GM20431 (cell line): Measurements from ENCODE around the gene SV2A.
"Not testable (repeated sequence)": the region's sequence is repeated elsewhere in the genome, so short reads cannot be mapped to it uniquely, and the experiment has no call there.

Source experiments
- in situ Hi-C: fragments of 300-500 bp; cut with MseI, MboI; formaldehyde crosslinking; loops from one replicate; pipeline ENCODE4 v1.15.0; 2020; ENCODE audit warnings: low sequenced_read_pairs; ENCODE audit not compliant: unreplicated experiment

SV2A gene, protein sequence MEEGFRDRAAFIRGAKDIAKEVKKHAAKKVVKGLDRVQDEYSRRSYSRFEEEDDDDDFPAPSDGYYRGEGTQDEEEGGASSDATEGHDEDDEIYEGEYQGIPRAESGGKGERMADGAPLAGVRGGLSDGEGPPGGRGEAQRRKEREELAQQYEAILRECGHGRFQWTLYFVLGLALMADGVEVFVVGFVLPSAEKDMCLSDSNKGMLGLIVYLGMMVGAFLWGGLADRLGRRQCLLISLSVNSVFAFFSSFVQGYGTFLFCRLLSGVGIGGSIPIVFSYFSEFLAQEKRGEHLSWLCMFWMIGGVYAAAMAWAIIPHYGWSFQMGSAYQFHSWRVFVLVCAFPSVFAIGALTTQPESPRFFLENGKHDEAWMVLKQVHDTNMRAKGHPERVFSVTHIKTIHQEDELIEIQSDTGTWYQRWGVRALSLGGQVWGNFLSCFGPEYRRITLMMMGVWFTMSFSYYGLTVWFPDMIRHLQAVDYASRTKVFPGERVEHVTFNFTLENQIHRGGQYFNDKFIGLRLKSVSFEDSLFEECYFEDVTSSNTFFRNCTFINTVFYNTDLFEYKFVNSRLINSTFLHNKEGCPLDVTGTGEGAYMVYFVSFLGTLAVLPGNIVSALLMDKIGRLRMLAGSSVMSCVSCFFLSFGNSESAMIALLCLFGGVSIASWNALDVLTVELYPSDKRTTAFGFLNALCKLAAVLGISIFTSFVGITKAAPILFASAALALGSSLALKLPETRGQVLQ

DNA sequence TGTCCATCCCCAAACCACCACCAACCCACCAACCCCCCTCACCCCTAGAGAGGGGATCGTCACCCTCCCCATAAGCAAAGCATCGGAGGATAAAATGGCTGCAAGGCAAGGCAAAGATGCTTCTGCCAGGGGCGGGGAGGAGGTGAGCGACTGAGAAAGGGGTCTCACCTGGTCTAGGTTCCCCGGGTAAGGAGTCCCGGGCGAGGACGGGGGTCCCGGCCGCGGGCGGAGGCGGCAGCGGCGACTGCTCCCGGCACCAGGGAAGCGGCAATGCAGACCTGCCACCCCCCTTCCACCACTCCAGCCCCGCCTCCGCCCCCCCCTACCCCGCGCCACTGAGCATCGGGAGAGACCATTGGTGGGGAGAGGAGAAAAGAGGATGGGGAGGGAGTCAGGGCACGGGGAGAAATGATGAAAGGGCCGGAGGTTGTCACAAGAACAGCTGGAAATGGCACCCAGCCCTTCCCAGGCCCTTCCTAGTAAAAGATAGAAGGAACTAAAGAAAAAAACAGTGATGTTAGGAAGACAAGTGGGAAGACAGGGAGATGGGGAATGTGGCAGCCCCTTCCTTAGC, at the start of gene SV2A:
TSS of gene SV2A (minus strand) at position 274 of the 574 bp plus-strand sequence. CDS start 4,004 bp downstream, outside the sequence.
- in situ Hi-C loops, result no loop called here

DNA sequence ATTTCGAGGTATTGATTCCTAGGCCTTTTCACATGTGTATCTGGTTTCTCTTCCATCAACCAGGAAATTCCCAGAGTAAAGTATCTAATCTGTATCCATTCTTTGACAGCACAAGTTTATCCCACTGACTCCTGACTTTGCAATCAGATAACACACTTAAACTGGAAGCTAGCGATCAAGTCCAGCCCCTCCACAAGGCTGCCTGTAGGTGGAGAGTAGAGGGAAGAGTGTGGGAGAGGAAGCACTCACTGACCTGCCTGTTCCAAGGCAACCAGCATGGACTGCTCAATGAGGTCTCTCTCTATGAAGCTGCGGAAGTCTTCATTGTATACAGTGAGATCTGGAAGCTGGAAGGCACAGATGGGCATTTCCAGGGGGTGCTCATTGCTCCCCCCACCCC, 49.4 kb upstream of the SV2A start:
- in situ Hi-C loops, result loop anchor here (10.0 kb wide), 1 partner anchor 78 kb away; no protein-coding TSS in a partner anchor

DNA sequence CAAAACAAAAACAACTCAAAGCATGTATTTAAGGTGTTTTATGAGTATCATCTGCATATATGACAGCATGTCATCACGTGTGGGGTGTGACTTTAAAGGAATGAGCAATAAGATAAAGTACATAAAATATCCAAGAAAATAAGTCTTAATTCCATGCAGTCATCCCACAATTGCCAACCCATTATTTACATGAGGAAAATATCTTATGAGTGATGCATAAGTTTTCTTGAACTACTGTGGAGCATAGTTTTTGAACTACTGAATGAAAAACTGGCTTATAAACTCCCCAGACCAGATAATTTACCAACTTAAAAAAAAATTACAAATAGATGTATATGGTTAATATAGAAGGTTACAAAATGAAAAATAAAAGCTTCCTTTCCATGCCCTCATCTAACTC, 48.8 kb upstream of the SV2A start:
- in situ Hi-C loops, result loop anchor here (10.0 kb wide), 1 partner anchor 78 kb away; no protein-coding TSS in a partner anchor

DNA sequence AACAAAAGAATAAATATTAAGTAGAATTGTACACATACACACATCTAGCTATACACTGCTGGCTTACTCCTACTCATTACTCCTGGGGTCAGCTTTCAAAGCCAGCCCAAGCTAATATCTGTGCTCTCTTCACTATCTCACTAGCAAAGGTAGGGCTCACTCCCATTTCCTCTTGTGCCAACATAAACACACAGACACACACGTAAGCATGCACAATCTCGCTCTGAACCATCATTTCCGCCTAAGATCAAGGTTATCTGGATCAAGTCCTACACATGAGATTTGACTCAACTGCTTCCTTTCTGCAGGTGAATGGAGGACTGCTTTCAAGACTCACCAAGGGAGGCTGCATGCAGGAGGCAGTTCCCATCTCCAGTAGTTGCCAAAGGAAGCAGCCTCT, 47.8 kb upstream of the SV2A start:
- in situ Hi-C loops, result loop anchor here (10.0 kb wide), 1 partner anchor 79 kb away; no protein-coding TSS in a partner anchor

DNA sequence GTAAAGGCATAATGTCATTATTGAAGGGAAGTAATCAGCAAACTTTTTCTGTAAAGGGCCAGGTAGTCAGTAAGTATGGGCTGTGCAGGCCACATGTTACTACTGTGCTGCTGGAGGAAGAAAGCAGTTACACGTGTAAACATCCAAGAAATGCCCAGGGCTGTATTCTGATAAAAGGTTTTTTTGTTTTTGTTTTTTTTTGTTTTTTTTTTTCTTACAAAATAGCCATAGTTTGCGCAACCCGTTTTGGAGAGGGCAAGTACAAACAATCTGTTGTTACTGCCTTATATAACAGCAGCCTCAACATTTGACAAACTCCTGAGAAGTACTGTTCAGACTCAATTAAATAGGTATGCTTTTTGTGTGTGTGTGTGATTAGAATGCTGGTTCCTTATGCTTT, 45.7 kb upstream of the SV2A start:
- in situ Hi-C loops, result loop anchor here (10.0 kb wide), 1 partner anchor 81 kb away; no protein-coding TSS in a partner anchor

DNA sequence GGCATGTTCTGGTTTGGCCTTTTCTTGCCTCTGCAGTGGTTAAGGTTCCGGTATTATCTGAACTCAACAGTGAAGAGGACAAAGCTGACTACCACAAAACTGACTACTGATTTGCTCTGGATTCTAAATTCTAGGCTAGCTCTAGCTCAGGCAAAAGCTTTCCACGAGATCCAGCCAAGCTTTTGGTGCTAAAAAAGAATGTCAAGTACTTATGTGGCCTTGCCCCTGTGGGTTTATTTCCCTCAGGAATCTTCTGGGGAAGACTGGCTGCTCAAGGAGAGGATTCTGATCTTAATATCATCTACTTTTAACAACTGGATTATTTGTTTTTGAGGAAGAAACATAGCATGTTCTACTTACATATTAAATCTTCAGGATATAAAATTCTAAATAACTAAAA, 45.1 kb upstream of the SV2A start:
- in situ Hi-C loops, result loop anchor here (10.0 kb wide), 1 partner anchor 82 kb away; no protein-coding TSS in a partner anchor

DNA sequence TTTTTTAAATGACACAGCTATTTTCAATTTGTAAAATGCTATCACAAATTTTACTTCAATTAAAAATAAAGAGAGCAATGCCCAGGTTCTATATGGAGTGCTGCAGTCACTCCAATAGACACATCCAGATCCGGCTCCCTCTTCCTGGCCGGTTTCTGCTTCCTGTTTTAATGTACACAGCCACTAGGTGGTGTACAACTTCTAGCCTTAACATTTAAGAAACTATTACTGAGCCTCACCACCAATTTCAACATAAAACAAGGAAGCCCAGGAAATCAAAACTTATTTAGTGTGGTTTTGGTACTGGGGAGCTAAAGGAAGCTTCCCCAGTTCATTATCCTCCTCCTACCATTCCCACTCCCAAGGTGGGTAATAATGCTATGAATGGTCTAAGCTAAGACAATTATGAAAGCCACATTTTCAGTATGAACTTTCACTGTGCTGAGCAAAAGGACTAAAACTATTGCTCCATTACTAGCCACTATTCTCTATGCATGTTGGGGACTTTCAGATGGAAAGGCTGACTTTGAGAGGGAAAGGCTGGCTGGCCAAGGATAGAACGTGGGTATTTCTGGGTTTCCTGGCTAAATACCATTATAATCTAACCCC, 44.5 kb upstream of the SV2A start:
- in situ Hi-C loops, result loop anchor here (10.0 kb wide), 1 partner anchor 83 kb away; no protein-coding TSS in a partner anchor

DNA sequence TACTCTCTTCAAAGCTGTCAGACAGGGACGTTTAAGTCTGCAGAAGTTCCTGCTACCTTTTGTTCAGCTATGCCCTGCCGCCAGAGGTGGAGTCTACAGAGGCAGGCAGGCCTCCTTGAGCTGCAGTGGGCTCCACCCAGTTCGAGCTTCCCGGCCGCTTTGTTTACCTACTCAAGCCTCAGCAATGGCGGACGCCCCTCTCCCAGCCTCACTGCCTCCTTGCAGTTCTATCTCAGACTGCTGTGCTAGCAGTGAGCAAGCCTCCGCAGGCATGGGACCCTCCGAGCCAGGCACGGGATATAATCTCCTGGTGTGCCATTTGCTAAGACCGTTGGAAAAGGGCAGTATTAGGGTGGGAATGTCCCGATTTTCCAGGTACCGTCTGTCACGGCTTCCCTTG, 39.9 kb upstream of the SV2A start:
- in situ Hi-C loops, result not testable (repeated sequence)

DNA sequence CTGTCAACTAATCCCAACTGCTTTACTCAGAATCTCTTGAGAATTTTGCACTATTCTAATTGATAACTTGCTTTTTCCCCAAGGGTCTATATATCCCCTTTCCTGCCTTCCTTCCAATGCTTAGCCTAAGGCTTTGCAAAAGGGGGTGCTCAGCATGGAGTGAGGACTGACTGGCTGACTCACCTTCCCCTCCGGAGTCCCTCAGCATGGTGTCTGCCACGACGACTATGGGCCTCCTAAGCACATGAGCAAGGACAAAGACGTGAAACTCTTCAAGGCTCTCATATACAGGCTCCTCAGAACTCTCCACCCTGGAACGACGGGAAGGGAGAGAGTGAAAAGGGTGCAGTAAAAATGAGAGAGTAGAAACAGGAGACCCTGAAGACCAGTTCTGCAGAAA, 32.3 kb upstream of the SV2A start:
- in situ Hi-C loops, result loop anchor here (25.0 kb wide), 1 partner anchor 237 kb away; no protein-coding TSS in a partner anchor

DNA sequence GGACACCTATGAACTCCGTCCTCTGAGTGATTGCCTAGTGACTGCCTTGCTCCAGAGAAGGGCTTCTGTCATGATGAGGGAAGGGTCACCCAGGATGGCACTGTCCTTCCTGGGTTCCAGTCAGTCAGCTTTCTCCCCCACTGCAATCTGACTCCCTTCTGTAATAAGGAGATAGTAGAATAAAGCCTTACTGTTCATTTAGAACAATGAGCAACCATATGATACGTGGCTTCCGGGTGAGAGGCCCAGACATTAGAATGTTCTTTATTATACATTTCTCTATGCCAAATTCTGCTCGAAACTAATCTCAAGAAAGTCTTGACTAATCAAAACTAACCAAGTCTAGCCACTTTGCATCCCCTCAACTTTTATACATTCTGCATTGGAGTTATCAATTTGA, 27.6 kb upstream of the SV2A start:
- in situ Hi-C loops, result loop anchor here (25.0 kb wide), 1 partner anchor 242 kb away; no protein-coding TSS in a partner anchor

DNA sequence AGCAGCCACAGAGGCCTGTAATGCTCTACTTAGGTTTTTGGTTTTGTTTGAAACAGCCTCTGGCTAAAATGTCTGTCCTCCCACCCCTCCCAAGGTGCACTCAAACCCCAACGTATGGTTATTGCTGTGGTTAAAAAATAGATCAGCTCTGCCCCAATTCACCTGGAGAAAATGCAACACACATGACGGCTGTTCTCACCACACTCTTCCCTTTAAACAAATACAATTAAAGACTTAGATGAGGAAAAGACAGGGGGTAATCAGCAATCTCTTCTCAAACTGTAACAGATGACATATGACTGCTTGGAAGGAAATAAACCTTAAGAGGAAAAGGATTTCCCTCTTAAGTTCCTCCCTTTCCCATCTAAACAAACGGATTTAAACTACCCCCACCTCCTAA, 25.2 kb upstream of the SV2A start:
- in situ Hi-C loops, result loop anchor here (25.0 kb wide), 1 partner anchor 244 kb away; no protein-coding TSS in a partner anchor

DNA sequence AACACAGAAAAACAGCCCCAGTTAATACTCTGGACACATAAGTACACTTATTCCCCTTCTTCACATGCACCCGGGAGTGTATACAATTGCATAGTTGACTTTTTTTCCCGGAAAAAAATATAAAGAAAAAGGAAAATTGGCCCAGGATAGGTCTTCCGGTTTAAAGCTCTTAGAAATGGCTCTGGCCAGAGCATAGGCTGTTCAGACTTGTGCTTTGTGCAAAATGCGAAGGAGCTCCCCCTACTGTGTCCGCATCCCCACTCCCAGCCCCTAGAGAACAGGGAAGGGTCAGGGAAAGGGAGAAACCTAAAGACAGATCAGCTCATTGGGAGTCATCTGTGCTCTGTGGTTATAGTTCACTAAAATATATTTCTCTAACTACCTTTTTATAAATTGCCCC, 24.6 kb upstream of the SV2A start:
- in situ Hi-C loops, result loop anchor here (25.0 kb wide), 1 partner anchor 245 kb away; no protein-coding TSS in a partner anchor

DNA sequence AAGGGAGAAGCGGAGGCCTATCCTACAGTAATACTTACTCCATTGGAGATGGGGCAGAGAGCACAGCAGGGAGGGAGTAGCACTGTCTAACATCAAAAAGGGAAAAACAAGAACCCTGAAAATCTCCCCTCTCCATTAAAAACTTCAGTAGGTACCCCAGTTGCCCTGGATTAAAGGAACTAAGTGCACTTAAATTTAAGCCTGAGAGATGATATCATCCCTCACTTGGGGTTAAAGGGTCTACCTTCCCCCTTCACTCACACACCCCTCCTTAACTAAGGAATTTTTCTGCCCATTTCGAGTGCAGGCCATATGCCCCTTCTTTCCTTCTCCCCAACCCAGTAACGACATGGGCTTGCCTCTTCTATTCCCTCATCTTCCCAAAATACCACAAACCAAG, 22.8 kb upstream of the SV2A start:
- in situ Hi-C loops, result loop anchor here (25.0 kb wide), 1 partner anchor 247 kb away; no protein-coding TSS in a partner anchor

DNA sequence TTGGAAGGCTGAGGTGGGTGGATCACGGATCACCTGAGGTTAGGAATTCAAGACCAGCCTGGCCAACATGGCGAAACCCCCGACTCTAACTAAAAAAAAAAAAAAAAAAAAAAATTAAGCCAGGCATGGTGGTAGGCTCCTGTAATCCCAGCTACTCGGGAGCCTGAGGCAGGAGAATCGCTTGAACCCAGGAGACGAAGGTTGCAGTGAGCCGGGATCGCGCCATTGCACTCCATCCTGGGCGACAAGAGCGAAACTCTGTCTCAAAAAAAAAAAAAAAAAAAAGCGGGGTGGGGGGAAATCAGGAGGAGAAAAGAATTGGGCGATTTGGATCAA, 21.0 kb upstream of the SV2A start:
- in situ Hi-C loops, result loop anchor here (25.0 kb wide), 1 partner anchor 249 kb away; no protein-coding TSS in a partner anchor

DNA sequence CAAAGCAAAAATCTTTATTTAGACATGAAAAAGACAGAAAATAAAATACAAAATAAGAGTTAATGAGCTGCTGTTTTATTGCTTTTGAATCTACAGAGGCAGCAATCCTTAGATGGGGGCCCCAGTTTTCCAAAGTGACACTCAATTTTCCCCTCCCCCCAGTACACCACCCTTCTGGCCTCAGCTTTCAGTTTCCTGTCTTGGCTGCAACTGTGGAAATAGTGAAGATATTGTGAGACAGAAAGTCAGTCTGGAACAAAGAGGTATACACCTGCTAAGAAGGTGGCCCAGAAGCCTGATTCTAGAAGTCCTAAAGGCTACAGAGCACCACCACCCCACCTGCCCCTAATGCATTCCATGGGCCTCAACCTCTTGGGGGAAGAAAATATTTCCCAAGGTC, 20.1 kb upstream of the SV2A start:
- in situ Hi-C loops, result loop anchor here (25.0 kb wide), 1 partner anchor 250 kb away; no protein-coding TSS in a partner anchor

DNA sequence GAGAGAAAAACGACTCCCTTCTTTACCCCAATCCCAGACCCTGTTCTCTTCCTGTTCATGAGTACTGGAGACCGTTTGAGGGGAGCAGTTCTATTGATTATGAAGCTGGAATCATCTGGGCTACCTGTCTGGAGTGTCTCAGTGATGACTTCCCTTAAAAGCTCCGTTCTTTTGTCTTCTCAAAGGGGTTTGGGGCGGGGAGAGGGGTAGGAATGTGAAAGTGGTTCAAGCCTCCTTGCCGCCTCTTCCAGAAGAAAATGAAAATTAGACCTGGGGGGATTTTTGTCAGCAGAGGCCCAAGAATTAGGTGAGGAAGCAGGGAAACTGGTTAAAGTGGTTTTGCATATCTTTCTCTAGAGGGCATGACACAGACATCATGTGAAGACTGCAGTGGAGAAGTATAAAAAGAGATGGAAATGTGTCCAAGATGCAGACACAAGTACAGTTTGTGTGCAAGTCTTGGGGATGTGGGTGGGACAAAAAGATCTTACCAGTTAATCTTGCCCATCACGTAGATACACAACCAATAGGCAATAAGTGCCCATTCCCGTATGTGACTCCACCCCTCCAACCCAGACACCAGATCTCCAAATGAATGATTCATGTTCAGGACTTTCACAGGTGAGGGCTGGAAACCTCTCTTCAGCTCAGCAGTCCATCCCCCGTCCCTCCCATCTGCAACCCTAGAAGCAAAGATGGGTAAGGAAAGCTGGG, 19.5 kb upstream of the SV2A start:
- in situ Hi-C loops, result loop anchor here (25.0 kb wide), 1 partner anchor 250 kb away; no protein-coding TSS in a partner anchor

DNA sequence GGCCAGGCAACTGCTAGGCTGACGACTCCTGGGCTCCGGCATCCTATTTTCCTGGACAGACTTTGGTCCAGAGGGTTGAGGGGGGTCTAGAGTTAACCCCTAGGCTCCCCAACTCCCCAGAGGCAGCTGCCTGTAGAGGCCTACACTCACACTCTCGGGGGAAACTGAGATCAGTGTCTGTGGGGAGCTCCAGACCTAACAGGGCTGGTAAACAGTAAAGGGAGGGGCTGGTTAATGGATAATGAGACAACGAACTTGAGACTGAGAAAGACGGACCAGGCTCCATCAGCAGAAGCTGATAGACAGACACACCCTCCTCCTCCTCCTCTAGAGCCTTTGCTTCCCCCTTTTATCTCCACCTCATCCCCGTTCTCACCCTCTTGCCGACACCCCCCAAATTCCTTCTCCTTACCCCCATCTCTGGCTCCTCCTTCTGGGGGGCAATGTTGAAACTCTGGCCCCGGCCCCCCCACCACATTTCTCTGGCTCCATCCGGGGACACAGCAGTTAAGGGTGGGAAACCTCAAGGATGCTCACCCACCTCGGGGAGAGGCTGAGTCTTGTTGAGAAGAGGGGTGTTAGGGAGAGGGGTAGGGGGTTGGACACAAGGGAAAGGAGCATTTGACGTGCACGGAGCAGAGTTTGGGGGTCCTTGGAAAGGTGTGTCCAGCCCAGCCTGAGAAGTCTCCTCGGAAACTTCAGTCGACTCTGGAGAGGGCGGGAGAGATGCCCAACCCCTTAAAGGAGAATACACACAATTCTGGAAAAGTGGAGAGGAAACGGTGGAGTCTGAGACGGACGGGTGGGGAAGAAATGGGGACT, 18.7 kb upstream of the SV2A start, which contains the start of gene MTMR11:
TSS of gene MTMR11 (minus strand) at position 710 of the 822 bp plus-strand sequence. CDS start at position 478, 232 bp downstream.
- in situ Hi-C loops, result loop anchor here (25.0 kb wide), 1 partner anchor 251 kb away; no protein-coding TSS in a partner anchor

DNA sequence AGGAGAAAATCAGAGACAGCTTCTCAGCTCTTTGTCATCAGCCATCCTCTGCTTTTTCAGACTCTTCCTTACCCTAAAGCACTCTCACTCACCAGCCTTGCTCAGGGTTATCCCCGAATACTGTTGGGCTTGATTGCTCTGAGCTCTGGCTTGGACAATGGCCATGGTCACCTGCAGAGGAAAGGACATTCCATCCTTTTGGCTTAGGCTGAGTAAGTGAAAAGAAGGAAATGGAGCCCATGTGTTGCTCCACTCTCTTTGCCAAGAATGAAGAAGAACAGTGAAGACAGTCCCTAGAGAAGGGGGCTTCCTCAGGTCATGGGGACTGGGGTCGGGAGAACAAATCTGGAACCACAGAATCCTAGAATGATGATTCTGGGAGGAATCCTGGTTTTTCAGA, 16.7 kb upstream of the SV2A start:
- in situ Hi-C loops, result loop anchor here (25.0 kb wide), 1 partner anchor 253 kb away; no protein-coding TSS in a partner anchor
